HG03066 (cell line): ENCODE measurements around the gene VCL.

ENCODE experiments used
- ATAC-seq: cut with Tn5 transposase; IDR thresholded peaks from one replicate; pipeline ENCODE4 v1.9.1; 2021; ENCODE audit warnings: low read depth; ENCODE audit not compliant: unreplicated experiment

VCL gene

GRCh38 chr10:74067373-74068352, 69.7 kb downstream of the VCL start:
- no peak for ATAC-seq

DNA sequence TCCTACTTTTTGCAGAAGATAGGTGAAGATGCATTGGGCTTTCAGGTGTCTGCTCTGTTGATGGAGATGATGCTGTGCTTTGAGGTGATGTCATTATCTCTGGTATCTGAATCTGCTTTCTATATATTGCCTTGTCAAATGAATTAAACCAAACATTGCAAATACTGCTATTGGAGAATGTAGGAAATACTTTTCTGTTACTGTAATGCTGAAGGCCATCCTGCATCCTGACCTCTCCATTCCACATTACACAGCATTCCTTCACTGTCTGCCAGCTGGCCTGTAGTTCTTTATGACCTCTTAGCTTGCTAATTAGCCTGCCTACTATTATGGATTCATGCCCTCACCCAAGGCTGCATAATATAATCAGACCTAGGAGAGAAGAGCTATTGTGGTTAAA, 73.2 kb downstream of the VCL start:
- no peak for ATAC-seq

- ATAC-seq: no peak
These were observed 74.6 kb downstream of the VCL start for GRCh38 chr10:74072503-74072902.

GRCh38 chr10:74075906-74076305, 78.0 kb downstream of the VCL start:
- ATAC-seq: no peak

- ATAC-seq: no peak
These were observed 79.0 kb downstream of the VCL start for GRCh38 chr10:74076961-74077360.

GRCh38 chr10:74077416-74077815, 79.5 kb downstream of the VCL start:
- no peak for ATAC-seq

DNA sequence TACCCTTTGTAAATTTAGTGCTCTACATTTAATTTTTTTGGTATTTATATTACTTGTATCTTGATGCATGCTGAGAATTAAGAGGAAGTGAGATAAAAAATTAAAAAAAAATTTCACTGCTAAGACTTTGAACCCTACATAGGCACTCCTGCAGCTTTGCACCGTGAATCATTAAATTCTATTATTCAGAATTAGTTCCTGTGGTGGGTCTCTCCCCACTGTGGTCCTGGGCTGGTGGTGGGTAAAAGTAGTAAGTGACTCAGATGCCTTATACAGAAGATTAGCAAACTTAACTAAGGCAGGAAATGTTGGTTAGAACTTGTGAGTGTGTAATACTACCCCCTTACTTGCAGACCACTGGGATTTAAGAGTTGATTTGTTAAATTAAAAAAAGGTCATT, 80.1 kb downstream of the VCL start:
- ATAC-seq: no peak

DNA sequence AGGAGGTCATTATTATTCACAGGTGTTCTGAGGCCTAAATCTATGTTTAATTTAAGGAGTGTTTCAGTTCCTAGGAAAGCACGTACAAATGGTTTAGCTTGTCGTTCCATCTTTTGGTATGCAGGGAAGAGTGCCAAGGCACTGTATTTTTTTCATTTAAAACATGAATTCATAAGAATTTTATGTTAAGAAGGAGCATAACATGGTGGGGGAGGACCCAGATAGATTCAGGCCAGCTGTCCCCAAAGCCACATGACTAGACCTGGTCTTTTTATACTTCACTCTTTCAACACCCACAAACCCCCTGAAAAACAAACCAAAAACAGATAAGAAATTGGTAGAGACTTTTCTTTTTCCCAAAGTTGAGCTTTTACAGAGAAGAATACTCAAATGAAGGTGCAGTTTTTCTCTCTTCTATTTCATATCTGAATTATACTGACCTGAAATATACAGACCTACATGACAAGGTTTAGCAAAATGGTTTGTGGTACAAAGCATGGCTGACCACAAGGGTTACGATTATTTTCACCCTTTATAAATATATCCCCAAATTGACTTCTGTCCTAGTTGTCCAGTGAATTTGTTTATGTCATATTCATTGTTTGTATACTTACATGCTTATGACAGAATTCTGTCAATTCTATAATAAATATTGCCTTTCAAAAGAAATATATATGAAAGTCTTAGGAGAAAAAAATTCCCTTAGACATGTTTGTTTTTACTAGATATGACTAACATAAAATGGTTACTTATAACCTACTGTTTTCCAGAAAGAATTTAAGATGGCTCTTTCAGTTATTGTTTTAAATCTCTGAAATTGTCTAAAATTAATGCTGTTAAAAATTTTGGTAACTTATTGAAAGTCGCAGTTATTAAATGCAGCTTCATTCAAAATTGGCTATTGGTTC, 81.4 kb downstream of the VCL start:
- no peak for ATAC-seq

DNA sequence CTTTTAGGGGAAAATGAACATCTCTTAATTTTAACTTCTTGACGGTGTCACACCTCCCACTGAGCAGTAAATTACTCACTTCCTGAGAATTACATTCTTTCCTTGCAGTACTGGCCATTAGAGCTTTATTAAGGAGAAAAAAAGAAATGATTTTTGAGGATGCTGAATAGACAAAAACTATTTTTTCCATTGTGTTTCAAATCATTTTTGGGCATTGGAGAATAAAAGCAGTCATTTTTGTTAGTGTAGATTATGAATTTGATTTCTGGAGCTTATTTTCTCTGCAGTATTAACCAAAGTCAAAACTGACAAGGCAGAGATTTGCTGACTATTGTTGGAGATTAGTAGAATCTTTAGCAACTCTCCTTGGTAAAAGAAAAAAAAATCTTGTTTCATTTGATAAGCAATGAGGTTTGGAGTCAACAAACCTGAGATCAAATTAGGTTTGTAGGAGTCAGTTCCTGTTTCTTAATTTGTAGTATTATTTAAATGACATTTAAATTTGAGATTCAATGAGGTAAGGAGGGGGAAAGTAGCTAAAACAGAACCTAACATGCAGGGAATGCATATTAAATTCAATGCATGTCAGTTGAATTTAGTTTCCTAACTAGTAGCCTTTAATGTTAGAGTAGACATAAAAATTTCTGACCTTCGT, 82.1 kb downstream of the VCL start:
- no peak for ATAC-seq

GRCh38 chr10:74081192-74081803, 83.4 kb downstream of the VCL start:
- ATAC-seq: no peak

- ATAC-seq: no peak
These were observed 84.2 kb downstream of the VCL start for GRCh38 chr10:74081941-74082718.

GRCh38 chr10:74083304-74083703, 85.4 kb downstream of the VCL start:
- no peak for ATAC-seq

DNA sequence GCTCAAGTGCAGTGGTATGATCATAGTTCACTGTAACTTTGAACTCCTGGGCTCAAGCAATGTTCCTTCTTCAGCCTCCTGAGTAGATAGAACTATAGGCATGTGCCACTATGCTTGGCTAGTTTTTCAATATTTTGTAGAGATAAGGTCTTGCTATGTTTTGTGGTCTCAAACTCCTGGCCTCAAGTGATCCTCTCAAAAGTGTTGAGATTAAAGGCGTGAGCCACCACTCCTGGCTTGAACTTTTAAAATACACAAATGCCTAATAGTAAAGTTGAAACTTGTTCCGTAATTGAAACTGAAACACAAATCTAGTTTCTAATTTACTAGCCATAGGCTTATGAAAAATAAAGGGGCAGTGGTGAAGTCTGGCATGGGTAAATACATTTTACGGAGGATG, 87.0 kb downstream of the VCL start:
- no peak for ATAC-seq

- no peak for ATAC-seq
These were observed 88.4 kb downstream of the VCL start for GRCh38 chr10:74086317-74086716.

GRCh38 chr10:74088722-74089121, 90.8 kb downstream of the VCL start:
- ATAC-seq: no peak

DNA sequence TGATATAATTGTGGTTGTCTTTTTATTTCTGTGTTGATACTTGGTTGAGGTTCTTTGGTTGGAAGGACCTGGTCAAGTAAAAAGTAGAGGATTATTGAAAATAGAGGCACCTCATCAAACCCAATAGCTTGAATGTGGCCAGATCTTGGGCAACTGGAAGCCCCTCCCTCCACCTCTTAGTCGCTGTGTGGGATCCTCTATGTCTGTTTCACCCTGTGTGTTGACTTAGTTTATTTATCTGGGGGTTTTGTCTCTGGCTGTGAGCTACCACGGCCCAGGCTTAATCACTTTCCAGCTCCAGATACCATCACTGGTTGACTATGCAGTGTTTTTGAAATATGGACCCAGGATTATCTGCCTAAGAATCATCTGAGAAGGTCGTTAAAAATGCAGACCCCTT, 94.5 kb downstream of the VCL start:
- no peak for ATAC-seq

DNA sequence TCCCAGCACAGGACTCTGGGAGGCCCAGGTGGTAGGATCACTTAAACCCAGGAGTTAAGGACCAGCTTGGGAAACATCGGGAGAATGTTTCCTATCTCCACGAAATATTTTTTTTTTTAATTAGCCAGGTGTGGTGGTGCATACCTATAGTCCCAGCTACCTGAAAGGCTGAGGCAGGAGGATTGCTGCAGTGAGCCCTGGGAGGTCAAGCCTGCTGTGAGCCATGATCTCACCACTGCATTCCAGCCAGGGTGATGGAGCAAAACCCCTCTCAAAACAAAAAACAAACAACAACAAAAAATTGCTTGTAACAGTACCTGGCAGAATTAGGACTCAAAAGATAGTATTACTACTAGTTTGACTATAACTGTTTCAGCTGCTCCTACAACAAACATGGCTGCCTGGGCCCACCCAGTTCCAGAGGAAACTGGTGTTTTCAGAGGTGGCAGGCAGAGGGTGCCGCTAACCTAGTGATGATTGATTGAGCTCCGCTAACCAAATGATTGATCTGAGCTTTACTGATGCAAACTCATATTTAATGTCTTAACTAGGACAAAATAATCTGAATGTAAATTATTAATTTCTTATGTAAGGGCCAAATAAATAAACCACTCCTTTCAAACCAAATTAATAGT, 95.7 kb downstream of the VCL start:
- no peak for ATAC-seq

DNA sequence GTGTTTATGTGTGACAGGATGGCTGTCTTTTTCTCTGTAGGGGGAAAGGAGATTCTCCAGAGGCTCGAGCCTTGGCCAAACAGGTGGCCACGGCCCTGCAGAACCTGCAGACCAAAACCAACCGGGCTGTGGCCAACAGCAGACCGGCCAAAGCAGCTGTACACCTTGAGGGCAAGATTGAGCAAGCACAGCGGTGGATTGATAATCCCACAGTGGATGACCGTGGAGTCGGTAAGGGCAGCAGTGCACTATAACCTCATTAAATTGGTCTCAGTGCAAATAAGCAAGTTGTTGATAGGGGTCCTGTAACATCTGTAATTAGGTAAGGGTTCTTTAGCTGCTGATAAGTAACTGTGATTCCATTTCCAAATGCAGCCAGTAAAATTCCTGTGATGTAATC, 96.3 kb downstream of the VCL start:
- ATAC-seq: no peak

- ATAC-seq: peak; percentile 90
These were observed 98.9 kb downstream of the VCL start for GRCh38 chr10:74096777-74097176.
